DMS 273 treated with DMSO at 0.1 percent for 48 hours (cell line): Measurements from ENCODE around the gene PKHD1.

Experiments used
- DNase-seq: peaks from one replicate; lab custom pipeline; 2025; lab: John Stamatoyannopoulos, UW

PKHD1 gene

GRCh38 chr6:51702851-51703250 lies 384.6 kb downstream of the PKHD1 start:
- DNase-seq, result no peak

DNA sequence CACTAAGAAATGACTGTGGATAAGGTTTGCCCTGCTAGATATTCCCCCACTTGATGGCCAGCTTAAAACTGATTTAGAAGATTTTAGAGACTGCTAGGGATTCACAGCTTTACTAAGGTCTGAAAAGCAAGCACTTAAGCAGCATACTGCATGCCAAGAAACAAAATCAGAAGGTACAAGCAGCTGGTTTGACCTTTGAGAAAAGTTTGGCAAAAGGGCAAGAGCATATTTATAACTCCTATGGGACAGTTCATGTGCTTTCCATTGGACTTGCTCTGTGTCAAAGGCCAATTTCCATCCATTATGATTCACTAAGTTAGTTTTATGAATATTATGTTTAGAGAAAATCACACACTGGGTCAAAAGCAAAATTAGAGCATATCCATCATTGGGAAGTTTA lies 402.8 kb downstream of the PKHD1 start:
- no peak for DNase-seq

DNA sequence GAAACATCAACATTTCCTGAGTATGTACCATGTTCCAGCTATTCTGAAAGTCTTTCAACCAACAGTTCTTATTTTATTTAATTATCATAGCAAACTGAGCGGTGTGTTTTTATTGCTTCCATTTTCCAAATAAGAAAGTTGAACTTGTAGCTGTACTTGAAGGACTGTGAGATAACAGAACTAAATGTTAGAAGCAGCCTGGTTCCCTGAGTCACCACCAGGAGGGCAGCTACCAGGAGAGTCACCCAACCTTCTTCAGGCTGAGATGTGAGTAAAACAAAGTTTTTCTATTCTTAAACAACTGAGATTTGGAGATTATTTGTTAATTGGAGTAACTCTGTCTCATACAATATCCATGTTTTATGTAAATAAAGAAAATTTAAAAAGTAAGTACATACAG lies 403.4 kb downstream of the PKHD1 start:
- no peak for DNase-seq

DNA sequence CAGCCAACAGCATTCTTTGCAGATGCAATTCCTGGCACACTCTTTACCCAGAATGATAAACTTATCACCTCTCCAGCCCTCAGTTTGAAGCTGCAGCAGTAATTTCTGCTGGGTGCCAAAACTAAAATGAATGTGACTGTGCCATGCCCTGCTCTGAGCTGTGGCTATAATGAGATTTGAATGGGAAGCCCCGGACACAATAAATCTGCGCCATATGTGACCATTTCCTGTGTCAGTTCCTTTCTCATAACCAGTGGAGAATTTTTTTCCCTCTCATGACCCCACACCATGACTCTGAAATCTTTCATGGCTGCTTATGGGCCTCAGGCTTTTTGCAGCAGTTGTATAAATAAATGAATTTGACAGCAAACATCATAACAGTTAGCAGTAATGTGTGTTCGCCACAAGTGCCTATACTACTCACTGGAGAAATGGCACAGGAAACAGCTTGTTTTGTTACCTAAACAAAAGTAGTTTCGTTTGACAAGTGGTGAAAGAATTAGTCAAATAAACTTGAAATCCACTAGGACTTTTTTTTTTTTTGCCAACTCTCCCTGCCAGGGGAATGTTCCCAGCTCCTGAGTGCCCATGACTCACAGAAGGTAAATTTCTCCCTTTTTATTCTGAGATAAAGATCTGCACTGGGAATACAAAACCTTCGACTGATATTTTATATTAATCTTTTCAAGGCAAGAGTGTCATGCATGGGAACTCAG lies 408.4 kb downstream of the PKHD1 start:
- no peak for DNase-seq

GRCh38 chr6:51678274-51678673 lies 409.1 kb downstream of the PKHD1 start:
- no peak for DNase-seq

GRCh38 chr6:51675922-51676275 lies 411.5 kb downstream of the PKHD1 start:
- DNase-seq, result no peak

DNA sequence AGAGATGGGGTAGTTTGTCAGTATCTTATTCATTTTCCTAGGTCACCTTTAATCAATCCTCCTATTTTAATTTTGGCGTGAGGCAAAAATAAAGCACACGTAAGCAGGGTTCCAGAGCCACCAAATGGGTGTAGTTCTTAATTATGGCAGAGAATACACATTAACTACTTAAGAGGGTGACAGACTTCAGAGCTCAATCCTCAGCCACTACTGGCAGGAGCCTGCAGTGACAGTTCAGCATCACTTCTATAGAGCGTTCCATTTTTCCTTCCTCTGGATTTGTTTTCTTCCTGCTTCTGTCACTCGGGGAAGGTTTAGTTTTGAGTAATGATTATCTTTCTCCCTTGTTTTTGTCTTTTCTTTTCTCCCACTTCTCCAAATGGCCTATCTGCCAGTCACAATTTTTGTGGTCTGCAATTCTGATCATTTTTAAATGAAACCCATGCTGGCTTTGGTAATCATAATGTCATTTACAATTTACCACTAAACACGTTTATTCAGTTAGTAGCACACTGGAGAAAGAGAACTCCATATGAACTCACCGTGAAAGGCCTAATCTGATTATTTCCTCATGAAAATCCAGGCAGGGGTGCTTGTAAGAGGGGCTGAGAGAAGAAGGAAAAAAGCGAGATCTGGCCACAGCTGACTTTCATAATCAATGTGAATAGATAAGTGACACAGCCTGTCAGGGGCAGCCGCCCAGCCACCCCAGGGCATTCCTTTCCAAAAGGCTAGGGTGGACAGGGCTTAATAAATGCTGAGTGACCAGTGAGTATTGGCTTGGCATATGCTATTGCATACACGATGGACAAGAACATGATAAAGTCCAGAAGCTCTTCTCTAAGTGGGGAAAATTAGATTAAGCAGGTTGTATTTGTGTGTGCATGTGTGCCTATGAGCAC lies 412.1 kb downstream of the PKHD1 start:
- DNase-seq, result no peak

DNA sequence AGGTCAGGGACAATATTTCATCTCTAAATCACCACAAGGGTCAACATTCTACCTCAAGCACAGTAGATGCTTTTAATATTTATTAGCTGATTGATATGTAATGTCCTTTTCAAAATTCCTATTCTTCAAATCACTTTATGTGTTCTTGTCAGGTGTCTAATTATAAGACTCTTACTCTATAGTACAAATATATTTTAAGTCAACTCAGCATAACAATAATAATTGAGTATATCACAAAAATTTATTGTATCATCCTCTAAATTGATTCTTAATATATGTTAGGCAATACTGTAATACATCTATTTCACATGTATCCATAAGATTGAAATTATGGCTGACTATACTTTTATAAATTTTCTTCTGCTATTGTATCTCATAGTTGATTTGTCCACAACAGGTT lies 423.9 kb downstream of the PKHD1 start:
- no peak for DNase-seq

- DNase-seq, result no peak
These were observed 426.6 kb downstream of the PKHD1 start for GRCh38 chr6:51660767-51661166.

DNA sequence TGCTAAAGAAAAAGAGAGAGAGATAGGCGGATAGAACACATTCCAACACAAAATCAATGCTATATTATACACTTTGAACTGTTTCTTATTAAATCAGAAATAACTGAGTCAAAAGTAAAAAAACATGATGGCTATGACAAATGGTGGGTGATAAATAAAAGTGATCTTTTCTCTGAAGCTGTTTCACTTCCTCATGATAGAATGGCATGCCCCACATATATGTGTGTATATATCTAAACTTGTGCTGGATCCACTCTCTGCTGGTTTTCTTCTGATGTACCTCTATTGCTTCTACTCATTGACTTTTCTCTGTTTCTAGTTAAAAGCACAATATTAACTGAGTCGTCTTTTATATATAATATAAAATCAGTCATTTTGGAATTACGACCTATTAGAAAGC lies 429.9 kb downstream of the PKHD1 start:
- DNase-seq, result no peak

- DNase-seq, result no peak
These were observed 431.9 kb downstream of the PKHD1 start for GRCh38 chr6:51655517-51655916.

DNA sequence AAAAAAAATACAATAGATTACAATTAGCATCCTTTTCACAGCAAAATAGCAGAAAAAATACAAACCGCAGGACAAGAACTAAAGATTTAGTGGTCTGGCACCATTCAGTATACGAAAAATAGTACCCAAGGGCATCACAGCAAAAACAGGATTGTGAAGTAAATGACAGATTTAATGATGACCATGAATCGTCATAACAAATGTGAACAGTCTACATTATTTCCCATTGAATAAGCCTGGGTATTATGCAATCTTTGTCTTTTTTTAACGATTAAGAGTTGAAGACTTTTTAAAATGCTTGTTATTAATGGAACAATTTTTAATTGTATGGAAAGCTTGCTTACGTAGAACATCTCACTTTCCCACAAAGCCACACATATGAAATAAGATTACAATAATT lies 432.8 kb downstream of the PKHD1 start:
- DNase-seq, result no peak

- no peak for DNase-seq
These were observed 436.1 kb downstream of the PKHD1 start for GRCh38 chr6:51651132-51651817.

GRCh38 chr6:51648774-51649173 lies 438.6 kb downstream of the PKHD1 start:
- DNase-seq, result no peak

DNA sequence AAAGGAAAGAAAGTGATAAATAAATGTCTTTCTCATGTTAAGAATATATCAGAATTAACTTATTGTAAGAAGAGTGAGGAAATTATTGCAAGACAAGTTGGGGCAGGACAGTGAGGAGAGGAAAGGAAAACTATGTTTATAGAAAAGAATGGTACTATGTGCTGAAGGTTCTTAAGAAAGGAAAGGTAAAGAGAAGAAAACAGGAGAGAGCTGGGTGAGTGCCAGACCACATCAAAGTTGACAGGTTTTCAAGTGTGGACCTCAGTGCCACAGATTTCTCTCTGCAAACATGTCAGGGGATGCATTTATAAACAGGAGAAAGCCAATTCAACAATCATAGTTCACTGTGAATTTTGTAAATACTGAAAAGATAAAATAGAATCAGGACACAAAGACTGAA lies 439.2 kb downstream of the PKHD1 start:
- DNase-seq, result no peak

- DNase-seq, result no peak
These were observed 443.0 kb downstream of the PKHD1 start for GRCh38 chr6:51644426-51644825.

DNA sequence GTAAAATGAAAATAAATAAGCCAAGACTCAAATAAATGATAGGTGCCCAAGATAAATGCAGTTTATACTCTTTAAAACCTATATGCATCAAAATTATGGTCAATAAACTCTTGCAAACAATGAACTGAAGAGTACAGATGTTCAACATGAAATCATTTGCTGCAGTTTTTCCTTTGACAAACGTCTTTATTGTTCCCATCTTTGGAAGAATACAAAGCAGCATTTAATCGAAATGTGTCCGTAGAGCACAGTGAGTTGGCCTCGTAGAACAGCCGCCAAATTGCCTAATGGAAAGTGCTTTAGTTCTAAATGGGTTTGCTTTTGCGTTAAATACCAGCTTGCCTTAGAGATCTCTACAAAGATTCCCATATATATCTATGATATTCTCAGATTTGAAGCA lies 447.4 kb downstream of the PKHD1 start:
- no peak for DNase-seq

DNA sequence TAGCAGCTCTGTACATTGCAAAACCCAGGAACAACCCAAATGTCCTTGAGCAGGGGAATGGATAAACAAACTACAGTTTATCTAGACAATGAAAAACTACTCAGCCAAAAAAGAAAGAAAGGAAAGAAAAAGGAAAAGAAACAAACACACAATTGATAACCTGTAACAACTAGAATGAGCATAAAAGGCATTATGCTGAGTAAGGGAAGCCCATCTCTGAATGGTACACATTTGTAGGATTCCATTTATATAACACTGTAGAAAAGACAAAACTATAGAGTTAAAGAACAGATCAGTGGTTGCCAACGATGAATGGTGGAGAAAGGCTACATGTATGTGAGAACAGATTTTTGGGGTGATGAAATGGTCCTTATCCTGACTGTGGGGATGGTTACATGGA lies 454.0 kb downstream of the PKHD1 start:
- no peak for DNase-seq

DNA sequence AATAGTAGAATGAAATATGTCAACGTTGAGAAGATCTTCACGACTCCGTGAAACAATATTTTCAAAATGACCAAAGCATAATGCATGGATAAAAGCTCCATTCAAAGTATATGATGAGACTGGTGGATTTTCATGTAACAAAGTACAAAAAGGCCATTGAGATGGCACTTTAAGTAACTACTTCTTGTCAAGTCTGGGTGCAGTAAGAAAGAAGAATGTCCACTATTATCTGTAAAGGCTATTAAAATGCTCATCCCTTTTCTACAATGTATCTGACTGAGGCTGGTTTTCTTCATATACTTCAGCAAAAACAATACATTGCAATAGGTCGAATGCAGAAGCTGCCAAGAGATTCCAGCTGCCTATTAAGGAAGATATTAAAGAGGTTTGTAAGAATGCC lies 457.4 kb downstream of the PKHD1 start:
- no peak for DNase-seq

DNA sequence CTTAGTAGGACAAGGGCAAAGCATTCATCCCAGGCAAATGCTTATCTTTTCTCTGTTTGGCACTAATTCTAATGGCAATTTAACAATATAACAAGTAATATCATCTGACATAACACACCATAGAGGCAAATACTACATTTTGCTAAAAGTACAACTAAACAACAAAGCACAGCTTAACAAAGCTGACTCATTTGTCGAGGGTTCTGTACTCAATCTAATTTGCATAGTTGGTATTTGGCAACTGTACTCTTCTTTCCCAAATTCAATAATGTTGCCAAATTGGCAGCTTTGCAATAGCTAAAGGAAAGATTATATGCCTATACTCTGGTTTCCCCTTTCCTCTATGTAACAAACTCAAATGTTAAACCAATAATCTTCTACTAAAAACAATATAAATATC lies 461.0 kb downstream of the PKHD1 start:
- DNase-seq, result no peak

DNA sequence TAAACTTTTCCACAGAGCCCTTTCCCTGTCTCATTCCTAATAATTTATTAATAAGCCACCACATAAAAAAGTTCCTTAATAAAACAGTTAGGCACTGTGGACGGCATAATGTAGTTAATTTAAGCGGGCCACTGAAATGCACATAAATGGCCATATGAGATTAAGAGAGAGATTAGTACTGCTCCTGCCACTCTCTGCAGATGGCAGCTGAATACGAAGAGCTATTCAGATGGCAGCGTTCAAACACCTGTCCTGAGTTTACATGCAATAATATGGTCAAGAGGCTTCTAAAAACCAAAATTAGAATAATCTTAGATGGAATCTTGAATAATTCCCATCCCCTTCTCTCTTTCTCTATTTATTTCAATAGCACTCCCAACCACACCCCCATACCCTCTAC lies 461.8 kb downstream of the PKHD1 start:
- no peak for DNase-seq

GRCh38 chr6:51620971-51621370 lies 466.4 kb downstream of the PKHD1 start:
- no peak for DNase-seq
